SK-N-SH (cell line): ENCODE data around the gene IPMK.

Source experiments
- CTCF ChIP-seq: fragments of 200-600 bp; sonication (generic); IDR thresholded peaks from 2 replicates; pipeline ENCODE4 v1.6.1; 2017; ENCODE audit warnings: antibody characterized with exemption, mild to moderate bottlenecking, moderate library complexity
- EP300 ChIP-seq, 2 experiments: IDR thresholded peaks; 2 replicates each; pipeline versions ENCODE4 v1.4.0 to v1.6.1; 2012; ENCODE audit warnings: borderline replicate concordance in 1 of 2, low read depth in 1 of 2, low read length in 1 of 2
- JUND ChIP-seq: IDR thresholded peaks from 2 replicates; pipeline ENCODE4 v1.4.0; 2012
- RAD21 ChIP-seq: IDR thresholded peaks from 2 replicates; pipeline ENCODE4 v1.6.1; 2012; ENCODE audit warnings: mild to moderate bottlenecking, low read length
- RCOR1 ChIP-seq: fragments of 150-350 bp; IDR thresholded peaks from 2 replicates; pipeline ENCODE4 v1.6.1; 2017; ENCODE audit warnings: antibody characterized with exemption, low read length

GRCh38 chr10:58189269-58189668 lies 78.4 kb downstream of the IPMK start:
- TF ChIP-seq RCOR1 (no peak), CTCF (no peak), RAD21 (no peak), JUND (no peak), EP300 (IDR thresholded peaks at IDR 0.05; ENCODE audit: borderline replicate concordance in 1 of 2, low read depth in 1 of 2, low read length in 1 of 2) (no peak)
